ENCODE data around the gene LCLAT1.

Gene LCLAT1

GRCh38 chr2:30424231-30424630, 22.8 kb upstream of the LCLAT1 start:
- no peak for DNase-seq (ENCODE audit: low spot score)

GRCh38 chr2:30425326-30425725, 21.7 kb upstream of the LCLAT1 start:
- DNase-seq (ENCODE audit: low spot score): peak; percentile 50

GRCh38 chr2:30427606-30428347, 19.3 kb upstream of the LCLAT1 start:
- no peak for DNase-seq (ENCODE audit: low spot score)

- no peak for DNase-seq (ENCODE audit: low spot score)
Observed at GRCh38 chr2:30428348-30428662, 18.7 kb upstream of the LCLAT1 start.

GRCh38 chr2:30428827-30429461, 18.1 kb upstream of the LCLAT1 start:
- no peak for DNase-seq (ENCODE audit: low spot score)

GRCh38 chr2:30433541-30434299, 13.3 kb upstream of the LCLAT1 start:
- no peak for DNase-seq (ENCODE audit: low spot score)

GRCh38 chr2:30434708-30435107, 12.3 kb upstream of the LCLAT1 start:
- DNase-seq (ENCODE audit: low spot score): no peak

- no peak for DNase-seq (ENCODE audit: low spot score)
Observed at GRCh38 chr2:30436859-30437435, 10.1 kb upstream of the LCLAT1 start.

GRCh38 chr2:30437809-30438548, 9.1 kb upstream of the LCLAT1 start:
- no peak for DNase-seq (ENCODE audit: low spot score)

GRCh38 chr2:30439296-30439695, 7.8 kb upstream of the LCLAT1 start:
- no peak for DNase-seq (ENCODE audit: low spot score)

- no peak for DNase-seq (ENCODE audit: low spot score)
Observed at GRCh38 chr2:30439879-30440278, 7.2 kb upstream of the LCLAT1 start.

GRCh38 chr2:30441023-30441422, 6.0 kb upstream of the LCLAT1 start:
- DNase-seq (ENCODE audit: low spot score): no peak

GRCh38 chr2:30443081-30443480, 4.0 kb upstream of the LCLAT1 start:
- no peak for DNase-seq (ENCODE audit: low spot score)

GRCh38 chr2:30444273-30444672, 2.8 kb upstream of the LCLAT1 start:
- no peak for DNase-seq (ENCODE audit: low spot score)

GRCh38 chr2:30445266-30445821, 1.7 kb upstream of the LCLAT1 start:
- DNase-seq (ENCODE audit: low spot score): no peak

GRCh38 chr2:30446602-30447148, 371 bp upstream of the LCLAT1 start:
- DNase-seq (ENCODE audit: low spot score): peak; percentile 18

- DNase-seq (ENCODE audit: low spot score): no peak
Observed at GRCh38 chr2:30448308-30448707, 1.3 kb downstream of the LCLAT1 start.

- no peak for DNase-seq (ENCODE audit: low spot score)
Observed at GRCh38 chr2:30448866-30449265, 1.8 kb downstream of the LCLAT1 start.

GRCh38 chr2:30450025-30450424, 3.0 kb downstream of the LCLAT1 start:
- DNase-seq (ENCODE audit: low spot score): no peak

- DNase-seq (ENCODE audit: low spot score): no peak
Observed at GRCh38 chr2:30453498-30453897, 6.5 kb downstream of the LCLAT1 start.

GRCh38 chr2:30454571-30454970, 7.5 kb downstream of the LCLAT1 start:
- peak; percentile 14 for DNase-seq (ENCODE audit: low spot score)

Data from AG08396 (cell line).